GM18907 (cell line): Measurements from ENCODE around the gene CTU2.
"Not testable (repeated sequence)": the region's sequence is repeated elsewhere in the genome, so short reads cannot be mapped to it uniquely, and the experiment has no call there.

Experiments used
- ATAC-seq: cut with Tn5 transposase; IDR thresholded peaks from one replicate; pipeline ENCODE4 v1.9.1; 2021; ENCODE audit warnings: mild to moderate bottlenecking, moderate library complexity; ENCODE audit not compliant: unreplicated experiment

CTU2 gene

GRCh38 chr16:88706229-88706964, at the start of gene CTU2, which contains the start of gene RNF166:
TSS of gene CTU2 (plus strand) at chr16:88706503. CDS start at chr16:88706531, 28 bp downstream.
TSS of gene RNF166 (minus strand) at chr16:88706408. CDS start at chr16:88706325, 83 bp downstream.
- peak; percentile 62 for ATAC-seq

DNA sequence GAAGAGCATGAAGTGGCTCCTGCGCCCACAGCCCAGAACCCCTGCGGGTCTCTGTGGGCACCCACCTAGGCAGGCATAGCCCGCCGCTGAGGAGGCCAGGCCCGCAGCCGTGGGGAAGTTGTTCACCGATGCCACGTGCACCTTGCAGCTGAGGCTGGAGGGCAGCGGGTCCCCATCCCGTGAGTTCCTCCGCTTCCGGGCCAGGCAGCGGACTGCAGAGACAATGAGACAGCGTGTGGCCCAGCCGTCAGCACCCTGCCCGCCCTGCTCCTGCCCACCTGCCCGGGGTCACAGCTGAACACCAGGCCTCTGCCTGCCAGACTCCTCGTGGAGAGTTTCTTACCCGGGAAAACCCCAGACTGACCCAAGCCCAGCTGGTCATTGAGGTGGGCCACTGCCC, 48.9 kb upstream of the CTU2 start:
- no peak for ATAC-seq

DNA sequence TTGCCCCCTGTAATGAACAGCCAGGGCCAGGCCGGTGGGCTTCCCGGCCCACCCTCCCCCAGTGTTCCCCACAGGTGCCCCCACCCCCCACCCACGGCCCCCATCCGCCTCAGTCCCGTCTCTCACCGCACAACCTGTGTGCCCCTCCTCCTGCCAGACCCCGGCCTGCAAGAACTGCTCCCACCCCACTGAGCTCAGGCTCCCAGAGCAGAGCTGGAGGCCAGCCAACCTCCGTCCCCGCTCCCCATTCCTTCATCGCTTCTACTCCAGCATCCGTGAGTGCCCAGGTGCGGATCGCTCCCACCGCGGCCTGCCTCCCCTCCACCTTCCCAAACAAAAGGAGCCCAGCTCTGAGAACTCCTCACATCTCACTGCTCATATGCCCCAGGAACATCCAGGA, 47.6 kb upstream of the CTU2 start:
- no peak for ATAC-seq

GRCh38 chr16:88659160-88659559, 47.1 kb upstream of the CTU2 start:
- ATAC-seq: no peak

DNA sequence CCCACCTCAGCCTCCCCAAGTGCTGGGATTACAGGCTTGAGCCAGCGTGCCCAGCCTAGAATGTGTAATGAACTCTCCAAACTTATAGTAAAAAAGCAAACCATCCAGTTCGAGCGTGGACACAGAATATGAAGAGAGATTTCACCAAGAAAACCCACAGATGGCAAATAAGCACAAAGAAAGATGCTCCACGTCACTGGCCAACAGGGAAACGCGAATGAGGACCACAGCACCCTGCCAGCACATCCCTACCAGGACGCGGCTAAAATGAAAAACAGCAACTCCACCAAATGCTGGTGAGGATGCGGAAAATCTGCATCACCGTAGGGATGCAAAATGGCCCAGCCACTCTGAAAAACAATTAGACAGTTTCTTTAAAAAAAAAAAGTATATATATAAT, 44.8 kb upstream of the CTU2 start:
- no peak for ATAC-seq

- ATAC-seq: peak; percentile 9
Observed at GRCh38 chr16:88662222-88662842, 44.0 kb upstream of the CTU2 start.

DNA sequence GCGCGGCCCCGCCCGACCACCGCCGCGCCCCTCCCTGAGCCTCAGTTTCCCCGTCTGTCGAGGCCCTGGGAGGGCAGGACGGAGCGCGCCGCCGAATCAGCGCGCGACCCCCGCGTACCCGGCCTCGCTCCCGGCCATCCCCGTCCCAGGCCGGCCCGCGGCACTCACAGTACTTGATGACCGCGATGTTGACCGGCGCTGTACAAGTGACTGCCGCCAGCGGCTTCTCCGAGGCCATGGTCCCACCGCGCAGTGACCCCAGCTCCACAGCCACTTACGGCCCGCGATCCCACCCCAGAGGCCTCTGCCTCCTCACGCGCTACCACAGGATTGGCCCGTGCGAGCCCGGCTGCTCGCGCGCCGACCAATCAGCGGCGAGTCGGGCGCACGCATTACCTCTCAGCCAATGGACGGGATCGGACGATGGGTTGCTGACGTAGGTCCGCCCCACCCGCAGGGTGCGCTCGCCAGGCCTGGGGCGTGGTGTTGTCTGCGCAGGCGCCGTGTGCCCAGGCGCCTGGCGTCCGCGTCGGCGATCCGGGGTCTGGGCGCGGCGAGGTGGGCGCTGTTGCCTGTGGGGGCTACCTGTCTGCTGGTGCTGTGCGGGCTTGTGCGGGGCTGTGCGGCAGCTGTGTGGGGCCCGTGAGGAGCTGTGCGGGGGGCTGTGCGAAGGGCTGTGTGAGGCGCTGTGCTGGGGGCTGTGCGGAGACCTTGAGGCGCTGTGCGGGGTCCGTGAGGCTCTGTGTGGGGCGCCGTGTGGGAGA, 43.3 kb upstream of the CTU2 start, which contains the start of gene MVD:
Gene MVD (minus strand): TSS at position 249 of the 764 bp plus-strand sequence. CDS start 11 bp downstream, at position 238.
- ATAC-seq: peak; percentile 89

DNA sequence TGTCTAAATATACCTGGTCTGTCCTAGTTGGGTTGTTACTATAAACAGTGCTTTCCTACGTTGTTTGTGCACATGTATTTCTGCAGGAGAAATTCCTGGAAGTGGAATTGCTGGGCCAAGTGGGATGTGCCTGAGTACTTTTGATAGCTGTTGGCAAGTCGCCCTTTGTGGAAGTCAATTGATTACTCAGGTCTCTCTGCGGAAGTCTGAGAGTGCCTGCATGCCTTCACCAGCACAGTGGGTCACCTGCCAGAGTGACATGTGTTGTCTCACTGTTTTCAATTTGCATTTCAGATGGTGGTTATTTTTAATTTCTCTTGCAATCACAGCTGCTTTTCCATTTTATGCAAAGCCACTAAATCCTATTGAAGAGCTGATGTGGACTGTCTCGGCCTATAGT, 41.2 kb upstream of the CTU2 start:
- ATAC-seq: no peak

DNA sequence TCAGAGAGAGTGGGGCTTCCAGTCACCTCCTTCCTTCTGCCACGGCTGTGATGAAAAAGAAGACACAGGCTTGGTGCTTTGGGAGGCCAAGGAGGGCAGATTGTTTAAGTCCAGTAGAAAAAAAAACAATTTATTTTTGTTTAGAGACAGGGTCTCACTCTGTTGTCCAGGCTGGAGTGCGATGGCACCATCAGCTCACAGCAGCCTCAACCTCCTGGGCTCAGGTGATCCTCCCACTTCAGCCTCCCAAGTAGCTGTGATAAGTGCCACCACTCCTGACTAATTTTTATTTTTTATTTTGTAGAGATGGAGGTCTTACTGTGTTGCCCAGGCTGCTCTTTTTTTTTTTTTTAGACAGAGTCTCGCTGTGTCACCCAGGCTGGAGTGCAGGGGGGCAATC, 40.7 kb upstream of the CTU2 start:
- ATAC-seq: no peak

GRCh38 chr16:88667461-88667860, 38.8 kb upstream of the CTU2 start:
- ATAC-seq: no peak

GRCh38 chr16:88669493-88669892, 36.8 kb upstream of the CTU2 start:
- not testable (repeated sequence) for ATAC-seq

DNA sequence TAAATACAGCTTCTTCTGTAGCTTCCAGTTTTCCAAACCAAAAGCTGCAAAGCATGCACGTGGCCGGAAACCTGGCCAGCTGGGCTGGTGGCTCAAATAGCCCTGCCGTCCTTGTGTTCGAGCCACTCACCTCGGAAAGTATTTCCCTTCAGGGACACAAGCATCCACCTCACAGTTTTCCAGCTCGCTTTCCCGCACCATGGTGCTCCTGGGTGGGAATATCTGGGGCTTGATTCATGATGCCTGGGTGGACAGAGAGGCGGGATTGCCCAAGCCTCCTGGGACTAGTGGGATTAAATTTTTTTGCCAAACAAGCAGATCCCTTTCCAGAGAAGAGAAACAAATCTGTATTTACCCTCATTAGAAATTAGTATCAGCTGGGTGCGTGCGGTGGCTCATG, 36.3 kb upstream of the CTU2 start:
- no peak for ATAC-seq

DNA sequence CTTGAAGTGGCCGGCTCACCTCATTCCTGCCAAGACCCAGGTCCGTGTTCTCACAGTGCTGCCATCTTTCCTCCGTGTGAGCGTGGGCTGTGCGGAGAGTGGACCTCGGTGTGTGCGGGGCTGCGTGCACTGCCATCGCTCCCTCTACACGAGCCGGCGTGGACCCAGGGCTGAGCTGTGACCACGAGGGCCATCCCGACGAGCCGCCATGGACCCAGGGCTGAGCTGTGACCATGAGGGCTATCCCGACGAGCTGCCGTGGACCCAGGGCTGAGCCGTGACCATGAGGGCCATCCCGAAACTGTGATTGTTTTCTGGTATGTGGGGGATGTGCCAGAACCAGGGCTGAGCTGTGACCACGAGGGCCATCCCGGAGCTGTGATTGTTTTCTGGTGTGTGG, 34.5 kb upstream of the CTU2 start:
- ATAC-seq: no peak

DNA sequence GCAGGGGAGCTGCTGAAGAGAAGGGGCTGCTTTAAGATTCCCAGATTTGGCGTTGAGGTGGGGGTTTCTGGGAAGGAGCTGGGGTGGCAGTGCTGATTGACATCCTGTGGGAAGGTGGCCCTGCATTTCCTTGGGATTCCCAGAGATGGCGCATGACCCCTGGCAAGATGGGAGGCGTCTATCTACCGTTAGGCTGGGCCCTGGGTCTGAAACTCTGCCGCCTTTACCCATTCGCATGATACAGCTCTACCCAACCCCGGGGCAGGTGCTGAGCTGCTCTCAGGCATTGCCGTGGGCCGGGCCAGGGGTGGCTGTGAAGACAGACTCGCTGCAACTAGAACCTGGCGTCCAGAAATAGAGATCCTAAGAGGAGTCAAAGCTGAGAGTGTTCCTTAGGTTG, 33.5 kb upstream of the CTU2 start:
- ATAC-seq: no peak

GRCh38 chr16:88673716-88674379, 32.5 kb upstream of the CTU2 start:
- ATAC-seq: no peak

GRCh38 chr16:88676502-88677242, 29.6 kb upstream of the CTU2 start:
- no peak for ATAC-seq

DNA sequence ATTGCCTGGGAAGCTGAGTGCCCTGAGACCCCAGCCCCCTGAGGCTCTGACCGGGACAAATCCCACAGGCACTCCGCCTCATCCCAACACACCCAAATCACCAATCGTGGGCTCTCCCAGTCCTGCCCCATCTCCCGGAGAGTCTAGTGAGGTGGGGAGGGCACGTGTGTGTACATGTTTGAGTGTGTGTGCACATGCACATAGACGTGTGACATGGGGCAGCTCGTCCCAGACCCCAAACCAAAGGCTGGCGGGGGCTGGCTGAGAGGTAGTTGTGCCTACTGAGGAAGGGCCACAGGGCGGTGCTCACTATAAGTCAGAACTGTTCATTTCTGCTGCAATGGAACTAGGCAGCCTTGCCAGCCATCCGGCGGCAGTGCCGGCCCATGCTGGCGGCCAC, 28.6 kb upstream of the CTU2 start:
- ATAC-seq: no peak

DNA sequence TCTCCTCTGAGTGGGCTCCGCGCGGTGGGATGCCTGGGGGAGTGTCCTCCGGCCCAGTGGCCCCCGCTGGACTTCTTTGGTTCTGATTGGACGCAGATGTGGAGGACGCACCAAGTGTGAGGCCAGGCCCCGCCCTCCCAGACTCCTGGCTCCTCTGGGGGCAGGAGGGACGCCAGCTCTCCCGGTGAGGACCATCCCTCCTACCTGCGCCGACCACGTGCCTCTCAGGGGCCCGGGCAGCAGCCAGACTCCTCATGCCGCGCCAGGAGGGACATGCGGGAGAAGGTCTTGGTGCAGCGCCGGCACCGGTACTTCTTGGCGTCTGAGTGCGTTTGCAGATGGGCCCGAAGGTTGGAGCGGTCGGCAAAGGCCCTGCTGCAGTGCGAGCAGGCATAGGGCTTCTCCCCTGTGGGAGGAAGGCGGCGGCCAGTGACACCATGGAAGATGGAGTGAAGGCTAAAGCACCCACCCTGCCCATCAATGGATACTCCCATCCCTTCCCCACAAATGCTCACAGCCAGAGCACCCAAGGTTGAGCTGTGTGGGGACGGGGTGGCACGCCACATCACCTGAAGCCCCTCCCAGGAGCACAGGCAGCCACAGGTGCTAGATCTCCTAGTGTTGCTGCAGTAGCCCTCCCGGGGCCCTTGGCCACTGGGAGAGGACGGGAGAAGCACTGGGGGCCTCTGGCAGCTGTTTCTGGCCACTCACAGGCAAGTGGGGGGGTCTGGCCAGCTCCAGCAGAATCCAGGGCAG, 27.9 kb upstream of the CTU2 start:
- ATAC-seq: no peak

- no peak for ATAC-seq
Observed at GRCh38 chr16:88680554-88681083, 25.7 kb upstream of the CTU2 start.
